Measurements from ENCODE around the gene SMAD4. TPM values are rescaled to one million over a fixed set of nuclear protein-coding genes. Genes with fewer than 3 reads are reported as not detected.

Gene SMAD4
- total RNA-seq, 1 donor from 2014 or later, result 52.2 TPM

DNA sequence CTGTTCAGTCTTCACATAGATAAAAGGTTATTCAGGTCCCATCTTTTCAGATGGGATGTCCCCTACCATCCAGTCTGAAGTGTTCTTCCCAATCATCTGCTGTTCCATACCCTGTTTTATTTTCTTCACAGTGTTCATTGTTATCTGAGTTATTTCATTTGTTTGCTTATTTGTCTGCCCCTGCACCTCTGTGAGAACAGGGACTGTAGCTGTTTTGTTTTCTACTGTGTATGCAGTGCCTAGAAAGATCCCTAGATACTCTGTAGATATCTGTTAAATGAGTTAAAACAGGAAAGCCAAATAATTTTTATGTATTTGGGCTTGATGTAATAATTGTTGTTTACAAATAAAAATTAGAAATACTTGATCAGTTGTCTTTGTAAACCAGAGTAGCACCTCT is 34.2 kb downstream of the SMAD4 start:
- no peaks in the 10 kb centered on the region for H3K27me3 ChIP-seq (ENCODE audit: control insufficient read depth in 3 of 3, insufficient read depth in 3 of 3, low read length in 3 of 3)
- no peak overlapping the region for H3K27ac ChIP-seq (ENCODE audit: low read depth, low read length)
- peaks cover 16 to 29% (median 24%) of the 10 kb centered on the region in 3 donors for H3K36me3 ChIP-seq (ENCODE audit: control insufficient read depth in 3 of 3, insufficient read depth in 3 of 3, low read length in 3 of 3)
- no peaks in the 10 kb centered on the region for H3K9me3 ChIP-seq (ENCODE audit: control insufficient read depth in 3 of 3, low read length in 3 of 3)
- H3K9ac ChIP-seq (ENCODE audit: low read depth in 1 of 3, low read length in 3 of 3), result no peak overlapping the region
- H3K4me3 ChIP-seq (ENCODE audit: low read length in 3 of 3), result no peak overlapping the region
- no peaks in the 10 kb centered on the region for H3K4me1 ChIP-seq (ENCODE audit: control insufficient read depth in 3 of 3, insufficient read depth in 3 of 3, low read length in 3 of 3)

- Histone ChIP-seq H3K4me3 (ENCODE audit: low read length in 3 of 3) (no peak overlapping the region), H3K36me3 (ENCODE audit: control insufficient read depth in 3 of 3, insufficient read depth in 3 of 3, low read length in 3 of 3) (peaks cover 12 to 21% (median 17%) of the 10 kb centered on the region in 3 donors), H3K9ac (ENCODE audit: low read depth in 1 of 3, low read length in 3 of 3) (no peak overlapping the region), H3K27me3 (ENCODE audit: control insufficient read depth in 3 of 3, insufficient read depth in 3 of 3, low read length in 3 of 3) (no peaks in the 10 kb centered on the region), H3K27ac (ENCODE audit: low read depth, low read length) (no peak overlapping the region), H3K4me1 (ENCODE audit: control insufficient read depth in 3 of 3, insufficient read depth in 3 of 3, low read length in 3 of 3) (no peaks in the 10 kb centered on the region), H3K9me3 (ENCODE audit: control insufficient read depth in 3 of 3, low read length in 3 of 3) (no peaks in the 10 kb centered on the region)
These were observed 36.3 kb downstream of the SMAD4 start for GRCh38 chr18:51066273-51066672.

GRCh38 chr18:51068105-51068504 is 38.1 kb downstream of the SMAD4 start:
- H3K27ac ChIP-seq (ENCODE audit: low read depth, low read length), result no peak overlapping the region
- no peak overlapping the region for H3K4me3 ChIP-seq (ENCODE audit: low read length in 3 of 3)
- H3K36me3 ChIP-seq (ENCODE audit: control insufficient read depth in 3 of 3, insufficient read depth in 3 of 3, low read length in 3 of 3), result peaks cover 12 to 19% (median 17%) of the 10 kb centered on the region in 3 donors
- no peaks in the 10 kb centered on the region for H3K9me3 ChIP-seq (ENCODE audit: control insufficient read depth in 3 of 3, low read length in 3 of 3)
- H3K27me3 ChIP-seq (ENCODE audit: control insufficient read depth in 3 of 3, insufficient read depth in 3 of 3, low read length in 3 of 3), result no peaks in the 10 kb centered on the region
- no peak overlapping the region for H3K9ac ChIP-seq (ENCODE audit: low read depth in 1 of 3, low read length in 3 of 3)
- H3K4me1 ChIP-seq (ENCODE audit: control insufficient read depth in 3 of 3, insufficient read depth in 3 of 3, low read length in 3 of 3), result no peaks in the 10 kb centered on the region

DNA sequence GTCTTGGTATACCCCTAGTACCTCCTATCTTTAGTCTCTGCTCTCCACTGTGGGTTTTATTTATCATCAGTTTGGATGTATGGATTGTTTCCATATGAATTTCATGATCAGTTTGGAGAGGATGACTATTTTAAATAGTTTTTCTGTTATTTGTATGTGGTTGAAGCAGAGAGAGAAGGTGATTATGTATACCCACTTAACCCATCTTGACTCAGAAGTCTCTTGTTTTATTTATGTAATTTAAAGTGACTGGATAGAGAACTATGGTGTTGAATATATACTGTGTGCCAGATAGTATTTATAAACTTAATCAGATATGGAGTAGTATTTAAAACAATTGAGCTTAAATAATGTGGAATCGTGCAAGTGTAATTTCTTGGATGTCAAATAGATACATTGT is 39.9 kb downstream of the SMAD4 start:
- H3K9ac ChIP-seq (ENCODE audit: low read depth in 1 of 3, low read length in 3 of 3), result no peak overlapping the region
- H3K9me3 ChIP-seq (ENCODE audit: control insufficient read depth in 3 of 3, low read length in 3 of 3), result no peaks in the 10 kb centered on the region
- H3K4me1 ChIP-seq (ENCODE audit: control insufficient read depth in 3 of 3, insufficient read depth in 3 of 3, low read length in 3 of 3), result no peaks in the 10 kb centered on the region
- H3K27ac ChIP-seq (ENCODE audit: low read depth, low read length), result no peak overlapping the region
- H3K36me3 ChIP-seq (ENCODE audit: control insufficient read depth in 3 of 3, insufficient read depth in 3 of 3, low read length in 3 of 3), result peaks cover 10 to 17% (median 15%) of the 10 kb centered on the region in 3 donors
- no peak overlapping the region for H3K4me3 ChIP-seq (ENCODE audit: low read length in 3 of 3)
- H3K27me3 ChIP-seq (ENCODE audit: control insufficient read depth in 3 of 3, insufficient read depth in 3 of 3, low read length in 3 of 3), result no peaks in the 10 kb centered on the region

GRCh38 chr18:51070545-51070944 is 40.5 kb downstream of the SMAD4 start:
- Histone ChIP-seq H3K4me3 (ENCODE audit: low read length in 3 of 3) (no peak overlapping the region), H3K27ac (ENCODE audit: low read depth, low read length) (no peak overlapping the region), H3K9me3 (ENCODE audit: control insufficient read depth in 3 of 3, low read length in 3 of 3) (no peaks in the 10 kb centered on the region), H3K36me3 (ENCODE audit: control insufficient read depth in 3 of 3, insufficient read depth in 3 of 3, low read length in 3 of 3) (peaks cover 6 to 13% (median 9%) of the 10 kb centered on the region in 3 donors), H3K9ac (ENCODE audit: low read depth in 1 of 3, low read length in 3 of 3) (no peak overlapping the region), H3K27me3 (ENCODE audit: control insufficient read depth in 3 of 3, insufficient read depth in 3 of 3, low read length in 3 of 3) (no peaks in the 10 kb centered on the region), H3K4me1 (ENCODE audit: control insufficient read depth in 3 of 3, insufficient read depth in 3 of 3, low read length in 3 of 3) (no peaks in the 10 kb centered on the region)

- peaks cover 3 to 20% (median 7%) of the 10 kb centered on the region in 3 donors for H3K36me3 ChIP-seq (ENCODE audit: control insufficient read depth in 3 of 3, insufficient read depth in 3 of 3, low read length in 3 of 3)
- no peaks in the 10 kb centered on the region for H3K4me1 ChIP-seq (ENCODE audit: control insufficient read depth in 3 of 3, insufficient read depth in 3 of 3, low read length in 3 of 3)
- H3K27ac ChIP-seq (ENCODE audit: low read depth, low read length), result no peak overlapping the region
- no peaks in the 10 kb centered on the region for H3K27me3 ChIP-seq (ENCODE audit: control insufficient read depth in 3 of 3, insufficient read depth in 3 of 3, low read length in 3 of 3)
- H3K9ac ChIP-seq (ENCODE audit: low read depth in 1 of 3, low read length in 3 of 3), result no peak overlapping the region
- H3K4me3 ChIP-seq (ENCODE audit: low read length in 3 of 3), result no peak overlapping the region
- no peaks in the 10 kb centered on the region for H3K9me3 ChIP-seq (ENCODE audit: control insufficient read depth in 3 of 3, low read length in 3 of 3)
These were observed 42.7 kb downstream of the SMAD4 start for GRCh38 chr18:51072586-51073313.

DNA sequence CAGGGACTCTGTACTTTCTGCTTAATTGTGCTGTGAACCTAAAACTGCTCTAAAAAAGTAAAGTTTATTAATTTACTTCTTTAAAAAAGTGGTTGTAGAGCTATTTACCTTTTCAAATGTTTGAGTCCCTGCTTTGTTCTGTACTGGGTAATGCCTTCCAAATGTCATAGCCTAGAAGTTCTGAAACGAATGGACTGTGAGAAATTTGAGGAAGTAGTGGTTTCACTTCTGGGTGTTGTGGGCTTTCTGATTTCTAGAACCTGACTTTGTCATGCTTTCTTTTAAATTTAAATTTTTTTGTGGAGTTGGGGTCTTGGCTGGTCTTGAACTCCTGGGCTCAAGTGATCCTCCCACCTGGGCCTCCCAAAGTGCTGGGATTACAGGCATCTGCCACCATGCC is 44.6 kb downstream of the SMAD4 start:
- no peak overlapping the region for H3K9ac ChIP-seq (ENCODE audit: low read depth in 1 of 3, low read length in 3 of 3)
- H3K27me3 ChIP-seq (ENCODE audit: control insufficient read depth in 3 of 3, insufficient read depth in 3 of 3, low read length in 3 of 3), result no peaks in the 10 kb centered on the region
- H3K4me3 ChIP-seq (ENCODE audit: low read length in 3 of 3), result no peak overlapping the region
- no peaks in the 10 kb centered on the region for H3K9me3 ChIP-seq (ENCODE audit: control insufficient read depth in 3 of 3, low read length in 3 of 3)
- peaks cover 0 to 31% (median 22%) of the 10 kb centered on the region in 3 donors for H3K36me3 ChIP-seq (ENCODE audit: control insufficient read depth in 3 of 3, insufficient read depth in 3 of 3, low read length in 3 of 3)
- no peaks in the 10 kb centered on the region for H3K4me1 ChIP-seq (ENCODE audit: control insufficient read depth in 3 of 3, insufficient read depth in 3 of 3, low read length in 3 of 3)
- no peak overlapping the region for H3K27ac ChIP-seq (ENCODE audit: low read depth, low read length)

DNA sequence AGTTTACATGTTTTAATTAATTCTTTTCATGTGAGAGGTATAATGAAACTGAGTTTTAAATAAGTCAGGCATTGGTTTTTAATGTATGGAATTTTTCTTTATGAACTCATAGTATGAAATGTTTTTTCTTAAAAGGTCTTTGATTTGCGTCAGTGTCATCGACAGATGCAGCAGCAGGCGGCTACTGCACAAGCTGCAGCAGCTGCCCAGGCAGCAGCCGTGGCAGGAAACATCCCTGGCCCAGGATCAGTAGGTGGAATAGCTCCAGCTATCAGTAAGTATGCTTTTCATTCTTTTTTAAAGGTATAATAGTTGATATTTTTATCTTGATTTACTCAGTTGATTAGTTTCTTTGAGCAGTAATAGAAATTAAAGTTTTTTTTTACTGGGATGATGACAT is 46.5 kb downstream of the SMAD4 start:
- Histone ChIP-seq H3K36me3 (ENCODE audit: control insufficient read depth in 3 of 3, insufficient read depth in 3 of 3, low read length in 3 of 3) (peaks cover 3 to 36% (median 30%) of the 10 kb centered on the region in 3 donors), H3K9me3 (ENCODE audit: control insufficient read depth in 3 of 3, low read length in 3 of 3) (no peaks in the 10 kb centered on the region), H3K4me3 (ENCODE audit: low read length in 3 of 3) (no peak overlapping the region), H3K4me1 (ENCODE audit: control insufficient read depth in 3 of 3, insufficient read depth in 3 of 3, low read length in 3 of 3) (no peaks in the 10 kb centered on the region), H3K27ac (ENCODE audit: low read depth, low read length) (no peak overlapping the region), H3K9ac (ENCODE audit: low read depth in 1 of 3, low read length in 3 of 3) (no peak overlapping the region), H3K27me3 (ENCODE audit: control insufficient read depth in 3 of 3, insufficient read depth in 3 of 3, low read length in 3 of 3) (no peaks in the 10 kb centered on the region)

DNA sequence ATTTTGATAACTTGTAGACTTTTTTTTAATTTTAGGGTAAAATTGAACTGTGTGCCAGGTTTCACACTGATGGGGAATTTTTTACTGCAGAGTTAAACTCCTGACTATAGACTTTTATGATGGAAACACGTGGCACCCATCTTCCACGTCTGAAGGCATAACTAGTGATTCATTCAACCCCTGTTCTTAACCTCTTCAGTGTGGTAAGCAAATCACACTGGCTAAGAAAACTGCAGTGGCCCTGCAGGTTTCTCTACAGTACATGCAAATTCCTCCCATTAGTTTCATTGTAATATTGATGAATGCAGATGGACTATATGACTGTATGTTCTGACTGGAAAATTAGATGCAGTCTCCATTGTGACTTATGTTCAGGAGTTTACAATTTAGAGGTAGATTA is 47.2 kb downstream of the SMAD4 start:
- Histone ChIP-seq H3K36me3 (ENCODE audit: control insufficient read depth in 3 of 3, insufficient read depth in 3 of 3, low read length in 3 of 3) (peaks cover 3 to 43% (median 28%) of the 10 kb centered on the region in 3 donors), H3K27ac (ENCODE audit: low read depth, low read length) (no peak overlapping the region), H3K4me3 (ENCODE audit: low read length in 3 of 3) (no peak overlapping the region), H3K9ac (ENCODE audit: low read depth in 1 of 3, low read length in 3 of 3) (no peak overlapping the region), H3K4me1 (ENCODE audit: control insufficient read depth in 3 of 3, insufficient read depth in 3 of 3, low read length in 3 of 3) (no peaks in the 10 kb centered on the region), H3K9me3 (ENCODE audit: control insufficient read depth in 3 of 3, low read length in 3 of 3) (no peaks in the 10 kb centered on the region), H3K27me3 (ENCODE audit: control insufficient read depth in 3 of 3, insufficient read depth in 3 of 3, low read length in 3 of 3) (no peaks in the 10 kb centered on the region)

GRCh38 chr18:51078026-51078425 is 48.0 kb downstream of the SMAD4 start:
- Histone ChIP-seq H3K27me3 (ENCODE audit: control insufficient read depth in 3 of 3, insufficient read depth in 3 of 3, low read length in 3 of 3) (no peaks in the 10 kb centered on the region), H3K36me3 (ENCODE audit: control insufficient read depth in 3 of 3, insufficient read depth in 3 of 3, low read length in 3 of 3) (peaks cover 3 to 45% (median 30%) of the 10 kb centered on the region in 3 donors), H3K9ac (ENCODE audit: low read depth in 1 of 3, low read length in 3 of 3) (no peak overlapping the region), H3K4me1 (ENCODE audit: control insufficient read depth in 3 of 3, insufficient read depth in 3 of 3, low read length in 3 of 3) (no peaks in the 10 kb centered on the region), H3K4me3 (ENCODE audit: low read length in 3 of 3) (no peak overlapping the region), H3K27ac (ENCODE audit: low read depth, low read length) (no peak overlapping the region), H3K9me3 (ENCODE audit: control insufficient read depth in 3 of 3, low read length in 3 of 3) (no peaks in the 10 kb centered on the region)
